SK-N-SH treated with all-trans-retinoic acid at 6 μM for 48 hours (cell line): Measurements from ENCODE around the gene DNAI4.

ENCODE experiments used
- ATAC-seq: fragments of 200-7000 bp; cut with Tn5 transposase; 3 replicates; pipeline ENCODE4 v1.9.1; 2020; ENCODE audit warnings: mild to moderate bottlenecking, moderate library complexity
- ARNTL ChIP-seq: fragments of 450-650 bp; formaldehyde crosslinking; IDR thresholded peaks from 2 replicates; pipeline ENCODE4 v1.5.0; 2020; ENCODE audit warnings: low read depth, mild to moderate bottlenecking, moderate library complexity, borderline replicate concordance
- BACH2 ChIP-seq: fragments of 250-450 bp; sonication (Bioruptor Pico); IDR thresholded peaks from 2 replicates; pipeline ENCODE4 v1.9.0; 2021; ENCODE audit warnings: mild to moderate bottlenecking, borderline replicate concordance
- CREB5 ChIP-seq: fragments of 250-450 bp; sonication (Bioruptor Pico); IDR thresholded peaks from 2 replicates; pipeline ENCODE4 v1.5.1; 2020; ENCODE audit warnings: low read depth, mild to moderate bottlenecking, moderate library complexity
- CSDC2 ChIP-seq: fragments of 250-450 bp; sonication (Bioruptor Pico); IDR thresholded peaks from 2 replicates; pipeline ENCODE4 v1.5.0; 2020; ENCODE audit warnings: mild to moderate bottlenecking, moderate library complexity
- CSRNP3 ChIP-seq: fragments of 250-450 bp; sonication (Bioruptor Pico); IDR thresholded peaks from 2 replicates; pipeline ENCODE4 v1.5.1; 2021; ENCODE audit warnings: mild to moderate bottlenecking, moderate library complexity
- ESRRG ChIP-seq: fragments of 250-450 bp; sonication (Bioruptor Pico); IDR thresholded peaks from 2 replicates; pipeline ENCODE4 v1.6.1; 2021; ENCODE audit warnings: mild to moderate bottlenecking
- GLIS3 ChIP-seq: fragments of 250-450 bp; sonication (Bioruptor Pico); IDR thresholded peaks from 2 replicates; pipeline ENCODE4 v1.5.0; 2020; ENCODE audit warnings: mild to moderate bottlenecking, moderate library complexity
- ISL1 ChIP-seq: fragments of 250-450 bp; sonication (Bioruptor Pico); IDR thresholded peaks from 2 replicates; pipeline ENCODE4 v2.1.2; 2022; ENCODE audit warnings: mild to moderate bottlenecking, moderate library complexity
- OSR1 ChIP-seq: fragments of 250-450 bp; sonication (Bioruptor Pico); IDR thresholded peaks from 2 replicates; pipeline ENCODE4 v1.8.0; 2022; ENCODE audit warnings: moderate library complexity, mild to moderate bottlenecking, inconsistent platforms
- PPARA ChIP-seq: fragments of 250-450 bp; sonication (Bioruptor Pico); IDR thresholded peaks from 2 replicates; pipeline ENCODE4 v1.5.0; 2020; ENCODE audit warnings: mild to moderate bottlenecking, borderline replicate concordance
- RARB ChIP-seq: fragments of 250-450 bp; sonication (Bioruptor Pico); IDR thresholded peaks from 2 replicates; pipeline ENCODE4 v1.8.0; 2021; ENCODE audit warnings: mild to moderate bottlenecking, moderate library complexity
- SNAI2 ChIP-seq: fragments of 250-450 bp; sonication (Bioruptor Pico); IDR thresholded peaks from 2 replicates; pipeline ENCODE4 v1.5.0; 2020; ENCODE audit warnings: mild to moderate bottlenecking, moderate library complexity
- TOX ChIP-seq: fragments of 250-450 bp; sonication (Bioruptor Pico); IDR thresholded peaks from 2 replicates; pipeline ENCODE4 v1.8.0; 2021; ENCODE audit warnings: mild to moderate bottlenecking, moderate library complexity, borderline replicate concordance
- ZC3H10 ChIP-seq: fragments of 250-450 bp; sonication (Bioruptor Pico); IDR thresholded peaks from 2 replicates; pipeline ENCODE4 v1.5.1; 2021; ENCODE audit warnings: mild to moderate bottlenecking, moderate library complexity
- ZFP3 ChIP-seq: fragments of 250-450 bp; sonication (Bioruptor Pico); IDR thresholded peaks from 2 replicates; pipeline ENCODE4 v1.5.0; 2020; ENCODE audit warnings: mild to moderate bottlenecking, moderate library complexity
- ZFP30 ChIP-seq: fragments of 450-650 bp; formaldehyde crosslinking; IDR thresholded peaks from 2 replicates; pipeline ENCODE4 v1.5.0; 2022; ENCODE audit warnings: mild to moderate bottlenecking, moderate library complexity
- ZNF565 ChIP-seq: fragments of 450-650 bp; formaldehyde crosslinking; conservative IDR thresholded peaks from 2 replicates; pipeline ENCODE4 v1.5.0; 2020; ENCODE audit warnings: low read depth, mild to moderate bottlenecking, moderate library complexity
- ZNF70 ChIP-seq: fragments of 450-650 bp; formaldehyde crosslinking; IDR thresholded peaks from 2 replicates; pipeline ENCODE4 v1.5.0; 2020; ENCODE audit warnings: mild to moderate bottlenecking, moderate library complexity
- ZNF8 ChIP-seq: fragments of 450-650 bp; formaldehyde crosslinking; IDR thresholded peaks from 2 replicates; pipeline ENCODE4 v1.5.0; 2020; ENCODE audit warnings: mild to moderate bottlenecking, moderate library complexity
- TF ChIP-seq, protein P1 (sequence below): fragments of 250-450 bp; sonication (Bioruptor Pico); IDR thresholded peaks from 2 replicates; pipeline ENCODE4 v1.5.0; 2020; ENCODE audit warnings: mild to moderate bottlenecking, moderate library complexity
- TF ChIP-seq, protein P2 (sequence below): fragments of 250-450 bp; sonication (Bioruptor Pico); IDR thresholded peaks from 2 replicates; pipeline ENCODE4 v1.8.0; 2020; ENCODE audit warnings: mild to moderate bottlenecking, moderate library complexity, borderline replicate concordance

The DNAI4 gene

DNA sequence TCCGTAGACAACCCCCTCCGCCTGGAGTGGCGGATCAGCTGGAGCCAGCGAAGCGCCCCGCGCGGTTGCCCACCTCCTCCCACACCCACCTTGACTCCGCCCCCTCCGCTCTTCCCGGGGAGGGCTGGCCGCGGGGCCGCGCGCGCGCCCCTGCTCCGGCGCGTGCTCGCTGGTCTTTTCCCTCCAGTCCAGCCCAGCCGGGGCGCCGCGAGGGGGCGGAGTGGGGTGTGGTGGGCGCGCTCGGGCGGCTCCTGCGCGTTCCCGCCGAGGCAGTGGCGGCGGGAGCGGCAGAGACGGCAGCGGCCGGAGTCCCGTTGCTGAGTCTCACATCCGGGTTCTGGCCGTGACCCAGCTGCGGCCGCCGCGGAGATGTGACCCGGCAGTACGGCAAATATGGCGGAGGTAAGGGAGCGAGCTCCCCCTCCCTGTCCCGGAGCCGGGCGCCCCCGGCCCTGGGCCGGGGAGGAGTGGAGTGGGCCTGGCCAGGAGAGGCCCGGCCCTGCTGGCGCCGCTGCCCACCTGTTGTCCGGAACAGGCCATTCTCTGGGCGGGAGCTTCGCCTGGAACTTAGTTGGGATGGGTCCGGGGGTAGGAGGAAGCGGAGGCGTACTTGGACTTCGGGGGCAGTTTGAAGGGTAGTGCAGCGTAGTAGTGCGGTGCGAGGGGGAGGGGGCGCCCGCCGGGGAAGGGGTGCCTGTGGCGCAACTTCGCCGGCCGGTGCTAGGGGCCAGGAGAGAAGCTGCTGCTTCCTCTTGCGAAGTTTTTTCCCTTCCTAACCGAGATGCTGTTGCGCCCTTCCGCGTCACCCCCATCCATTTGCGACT lies 5.6 kb upstream of the DNAI4 start (continued):
- TF ChIP-seq CREB5 (CRISPR knock-in tag) (0 out of 2 replicates have a peak, but pooled peaks have one; percentile 10), ZC3H10 (CRISPR knock-in tag) (peak; percentile 62; the same call in 1 of the 2 replicates), ZNF8 (CRISPR knock-in tag) (0 out of 2 replicates have a peak, but pooled peaks have one; percentile 52), ARNTL (0 out of 2 replicates have a peak, but pooled peaks have one; percentile 45), ZNF565 (CRISPR knock-in tag) (peak; percentile 90), BACH2 (CRISPR knock-in tag) (no peak), CSDC2 (peak; percentile 97), PPARA (CRISPR knock-in tag) (peak; percentile 87), ISL1 (no peak), ESRRG (0 out of 2 replicates have a peak, but pooled peaks have one; percentile 20), TOX (CRISPR knock-in tag) (no peak), SNAI2 (CRISPR knock-in tag) (peak; percentile 94), ZFP3 (CRISPR knock-in tag) (peak; percentile 78; the same call in 1 of the 2 replicates)
- TF ChIP-seq, protein P1, sequence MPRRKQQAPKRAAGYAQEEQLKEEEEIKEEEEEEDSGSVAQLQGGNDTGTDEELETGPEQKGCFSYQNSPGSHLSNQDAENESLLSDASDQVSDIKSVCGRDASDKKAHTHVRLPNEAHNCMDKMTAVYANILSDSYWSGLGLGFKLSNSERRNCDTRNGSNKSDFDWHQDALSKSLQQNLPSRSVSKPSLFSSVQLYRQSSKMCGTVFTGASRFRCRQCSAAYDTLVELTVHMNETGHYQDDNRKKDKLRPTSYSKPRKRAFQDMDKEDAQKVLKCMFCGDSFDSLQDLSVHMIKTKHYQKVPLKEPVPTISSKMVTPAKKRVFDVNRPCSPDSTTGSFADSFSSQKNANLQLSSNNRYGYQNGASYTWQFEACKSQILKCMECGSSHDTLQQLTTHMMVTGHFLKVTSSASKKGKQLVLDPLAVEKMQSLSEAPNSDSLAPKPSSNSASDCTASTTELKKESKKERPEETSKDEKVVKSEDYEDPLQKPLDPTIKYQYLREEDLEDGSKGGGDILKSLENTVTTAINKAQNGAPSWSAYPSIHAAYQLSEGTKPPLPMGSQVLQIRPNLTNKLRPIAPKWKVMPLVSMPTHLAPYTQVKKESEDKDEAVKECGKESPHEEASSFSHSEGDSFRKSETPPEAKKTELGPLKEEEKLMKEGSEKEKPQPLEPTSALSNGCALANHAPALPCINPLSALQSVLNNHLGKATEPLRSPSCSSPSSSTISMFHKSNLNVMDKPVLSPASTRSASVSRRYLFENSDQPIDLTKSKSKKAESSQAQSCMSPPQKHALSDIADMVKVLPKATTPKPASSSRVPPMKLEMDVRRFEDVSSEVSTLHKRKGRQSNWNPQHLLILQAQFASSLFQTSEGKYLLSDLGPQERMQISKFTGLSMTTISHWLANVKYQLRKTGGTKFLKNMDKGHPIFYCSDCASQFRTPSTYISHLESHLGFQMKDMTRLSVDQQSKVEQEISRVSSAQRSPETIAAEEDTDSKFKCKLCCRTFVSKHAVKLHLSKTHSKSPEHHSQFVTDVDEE (CRISPR knock-in tag) = peak; percentile 99

GRCh38 chr1:66929691-66929998 lies 5.0 kb upstream of the DNAI4 start:
- ATAC-seq = no peak
- TF ChIP-seq CREB5 (CRISPR knock-in tag) = no peak
- TF ChIP-seq OSR1 (CRISPR knock-in tag) = no peak
- TF ChIP-seq ESRRG = no peak
- TF ChIP-seq SNAI2 (CRISPR knock-in tag) = no peak
- TF ChIP-seq ZFP3 (CRISPR knock-in tag) = no peak
- no peak for TF ChIP-seq CSDC2
- no peak for TF ChIP-seq BACH2 (CRISPR knock-in tag)
- no peak for TF ChIP-seq PPARA (CRISPR knock-in tag)
- no peak for TF ChIP-seq ZNF565 (CRISPR knock-in tag)
- no peak for TF ChIP-seq RARB (CRISPR knock-in tag)
- no peak for TF ChIP-seq ZNF70 (CRISPR knock-in tag)
- no peak for TF ChIP-seq ZC3H10 (CRISPR knock-in tag)
- TF ChIP-seq ZNF8 (CRISPR knock-in tag) = no peak
- no peak for TF ChIP-seq ZFP30
- TF ChIP-seq GLIS3 (CRISPR knock-in tag) = no peak
- TF ChIP-seq, protein P2, sequence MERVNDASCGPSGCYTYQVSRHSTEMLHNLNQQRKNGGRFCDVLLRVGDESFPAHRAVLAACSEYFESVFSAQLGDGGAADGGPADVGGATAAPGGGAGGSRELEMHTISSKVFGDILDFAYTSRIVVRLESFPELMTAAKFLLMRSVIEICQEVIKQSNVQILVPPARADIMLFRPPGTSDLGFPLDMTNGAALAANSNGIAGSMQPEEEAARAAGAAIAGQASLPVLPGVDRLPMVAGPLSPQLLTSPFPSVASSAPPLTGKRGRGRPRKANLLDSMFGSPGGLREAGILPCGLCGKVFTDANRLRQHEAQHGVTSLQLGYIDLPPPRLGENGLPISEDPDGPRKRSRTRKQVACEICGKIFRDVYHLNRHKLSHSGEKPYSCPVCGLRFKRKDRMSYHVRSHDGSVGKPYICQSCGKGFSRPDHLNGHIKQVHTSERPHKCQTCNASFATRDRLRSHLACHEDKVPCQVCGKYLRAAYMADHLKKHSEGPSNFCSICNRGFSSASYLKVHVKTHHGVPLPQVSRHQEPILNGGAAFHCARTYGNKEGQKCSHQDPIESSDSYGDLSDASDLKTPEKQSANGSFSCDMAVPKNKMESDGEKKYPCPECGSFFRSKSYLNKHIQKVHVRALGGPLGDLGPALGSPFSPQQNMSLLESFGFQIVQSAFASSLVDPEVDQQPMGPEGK (CRISPR knock-in tag) = no peak
- no peak for TF ChIP-seq CSRNP3 (CRISPR knock-in tag)
- TF ChIP-seq, all 23 proteins: peak for 0
